Measurements from ENCODE around the gene IL12RB2.

The IL12RB2 gene

GRCh38 chr1:67432745-67433144 is 125.1 kb downstream of the IL12RB2 start:
- no peak overlapping the region for H4K91ac ChIP-seq (ENCODE audit: low read depth, low read length, poor library complexity)
- H3K27me3 ChIP-seq (ENCODE audit: control insufficient read depth in 3 of 3, insufficient read depth in 3 of 3, low read depth in 1 of 3, low read length in 3 of 3), result peaks cover 0 to 16% (median 0%) of the 10 kb centered on the region in 3 experiments
- peaks cover 4 to 18% of the 10 kb centered on the region in 2 donors for H3K36me3 ChIP-seq (replicated peaks in 1 of 2; ENCODE audit: control insufficient read depth in 2 of 2, insufficient read depth in 2 of 2, low read length in 2 of 2)
- H3K27ac ChIP-seq (replicated peaks; ENCODE audit: low read length), result no peak overlapping the region
- H2BK120ac ChIP-seq (ENCODE audit: low read depth, low read length), result no peak overlapping the region
- H3K23ac ChIP-seq (ENCODE audit: low read depth, low read length, poor library complexity), result no peak overlapping the region
- WGBS, 2 donors (ENCODE audit: extremely low coverage in 2 of 2, insufficient read length in 2 of 2, insufficient replicate concordance in 1 of 2), result no CpG with 5 or more reads among the region's 1 CpG
- H2AFZ ChIP-seq (ENCODE audit: low read length), result no peak overlapping the region
- H3K4ac ChIP-seq (ENCODE audit: low read length), result no peak overlapping the region
- H4K8ac ChIP-seq (ENCODE audit: low read depth, low read length), result no peak overlapping the region
- H3K4me1 ChIP-seq (ENCODE audit: control insufficient read depth in 2 of 2, insufficient read depth in 1 of 2, low read depth in 1 of 2, low read length in 2 of 2), result no peaks in the 10 kb centered on the region
- H3K9ac ChIP-seq (ENCODE audit: low read depth, low read length, poor library complexity), result no peak overlapping the region
- no peaks in the 10 kb centered on the region for H3K9me3 ChIP-seq (replicated peaks in 1 of 2; ENCODE audit: control insufficient read depth in 2 of 2, insufficient read depth in 1 of 2, low read depth in 1 of 2, low read length in 2 of 2)
- no peak overlapping the region for H3K4me2 ChIP-seq (ENCODE audit: insufficient read depth, low read length, poor library complexity, severe bottlenecking)
- H2BK12ac ChIP-seq (ENCODE audit: low read length), result no peak overlapping the region
- H2AK5ac ChIP-seq (ENCODE audit: low read depth, low read length), result no peak overlapping the region
- no peak overlapping the region for H2BK15ac ChIP-seq (ENCODE audit: low read length)
- no peak overlapping the region for H3K4me3 ChIP-seq (ENCODE audit: low read length in 2 of 2)
- H3K79me1 ChIP-seq (ENCODE audit: low read depth, low read length), result no peaks in the 10 kb centered on the region
- no peak overlapping the region for H2BK5ac ChIP-seq (ENCODE audit: low read length)
- DNase-seq (ENCODE audit: low spot score), result no peak
- no peak overlapping the region for H3K14ac ChIP-seq (ENCODE audit: low read length)
- H3K18ac ChIP-seq (ENCODE audit: low read length), result no peak overlapping the region

- Histone ChIP-seq H3K79me1 (ENCODE audit: low read depth, low read length) (no peaks in the 10 kb centered on the region), H3K9ac (ENCODE audit: low read depth, low read length, poor library complexity) (no peak overlapping the region), H3K14ac (ENCODE audit: low read length) (no peak overlapping the region), H3K4me3 (ENCODE audit: low read length in 2 of 2) (no peak overlapping the region), H3K9me3 (replicated peaks in 1 of 2; ENCODE audit: control insufficient read depth in 2 of 2, insufficient read depth in 1 of 2, low read depth in 1 of 2, low read length in 2 of 2) (no peaks in the 10 kb centered on the region), H2BK120ac (ENCODE audit: low read depth, low read length) (no peak overlapping the region), H2AK5ac (ENCODE audit: low read depth, low read length) (no peak overlapping the region), H3K4me2 (ENCODE audit: insufficient read depth, low read length, poor library complexity, severe bottlenecking) (no peak overlapping the region), H2BK5ac (ENCODE audit: low read length) (no peak overlapping the region), H3K4me1 (ENCODE audit: control insufficient read depth in 2 of 2, insufficient read depth in 1 of 2, low read depth in 1 of 2, low read length in 2 of 2) (no peaks in the 10 kb centered on the region), H3K23ac (ENCODE audit: low read depth, low read length, poor library complexity) (no peak overlapping the region), H3K18ac (ENCODE audit: low read length) (no peak overlapping the region), H4K8ac (ENCODE audit: low read depth, low read length) (no peak overlapping the region), H3K27me3 (ENCODE audit: control insufficient read depth in 3 of 3, insufficient read depth in 3 of 3, low read depth in 1 of 3, low read length in 3 of 3) (peaks cover 0 to 22% (median 0%) of the 10 kb centered on the region in 3 experiments), H3K27ac (replicated peaks; ENCODE audit: low read length) (no peak overlapping the region), H2AFZ (ENCODE audit: low read length) (no peak overlapping the region), H3K36me3 (replicated peaks in 1 of 2; ENCODE audit: control insufficient read depth in 2 of 2, insufficient read depth in 2 of 2, low read length in 2 of 2) (peaks cover 4 to 8% of the 10 kb centered on the region in 2 donors), H2BK15ac (ENCODE audit: low read length) (no peak overlapping the region), H4K91ac (ENCODE audit: low read depth, low read length, poor library complexity) (no peak overlapping the region), H2BK12ac (ENCODE audit: low read length) (no peak overlapping the region), H3K4ac (ENCODE audit: low read length) (no peak overlapping the region)
- no peak for DNase-seq (ENCODE audit: low spot score)
- WGBS, 2 donors (ENCODE audit: extremely low coverage in 2 of 2, insufficient read length in 2 of 2, insufficient replicate concordance in 1 of 2), result no CpG with 5 or more reads among the region's 2 CpGs
Observed at GRCh38 chr1:67433837-67434236, 126.2 kb downstream of the IL12RB2 start.

GRCh38 chr1:67434491-67434890 is 126.8 kb downstream of the IL12RB2 start:
- H4K91ac ChIP-seq (ENCODE audit: low read depth, low read length, poor library complexity), result no peak overlapping the region
- no peaks in the 10 kb centered on the region for H3K79me1 ChIP-seq (ENCODE audit: low read depth, low read length)
- H3K9me3 ChIP-seq (replicated peaks in 1 of 2; ENCODE audit: control insufficient read depth in 2 of 2, insufficient read depth in 1 of 2, low read depth in 1 of 2, low read length in 2 of 2), result no peaks in the 10 kb centered on the region
- H2BK15ac ChIP-seq (ENCODE audit: low read length), result no peak overlapping the region
- H3K27ac ChIP-seq (replicated peaks; ENCODE audit: low read length), result no peak overlapping the region
- H3K4me1 ChIP-seq (ENCODE audit: control insufficient read depth in 2 of 2, insufficient read depth in 1 of 2, low read depth in 1 of 2, low read length in 2 of 2), result no peaks in the 10 kb centered on the region
- no peak overlapping the region for H2AK5ac ChIP-seq (ENCODE audit: low read depth, low read length)
- no peak overlapping the region for H3K4me3 ChIP-seq (ENCODE audit: low read length in 2 of 2)
- no peak overlapping the region for H3K9ac ChIP-seq (ENCODE audit: low read depth, low read length, poor library complexity)
- no peak overlapping the region for H3K4me2 ChIP-seq (ENCODE audit: insufficient read depth, low read length, poor library complexity, severe bottlenecking)
- H3K18ac ChIP-seq (ENCODE audit: low read length), result no peak overlapping the region
- peaks cover 0 to 26% (median 0%) of the 10 kb centered on the region in 3 experiments for H3K27me3 ChIP-seq (ENCODE audit: control insufficient read depth in 3 of 3, insufficient read depth in 3 of 3, low read depth in 1 of 3, low read length in 3 of 3)
- H2BK5ac ChIP-seq (ENCODE audit: low read length), result no peak overlapping the region
- no peak overlapping the region for H2AFZ ChIP-seq (ENCODE audit: low read length)
- no peak overlapping the region for H3K4ac ChIP-seq (ENCODE audit: low read length)
- no CpG with 5 or more reads among the region's 2 CpGs for WGBS, 2 donors (ENCODE audit: extremely low coverage in 2 of 2, insufficient read length in 2 of 2, insufficient replicate concordance in 1 of 2)
- H3K14ac ChIP-seq (ENCODE audit: low read length), result no peak overlapping the region
- H3K36me3 ChIP-seq (replicated peaks in 1 of 2; ENCODE audit: control insufficient read depth in 2 of 2, insufficient read depth in 2 of 2, low read length in 2 of 2), result peaks cover 0 to 1% of the 10 kb centered on the region in 2 donors
- H4K8ac ChIP-seq (ENCODE audit: low read depth, low read length), result no peak overlapping the region
- no peak overlapping the region for H2BK12ac ChIP-seq (ENCODE audit: low read length)
- H3K23ac ChIP-seq (ENCODE audit: low read depth, low read length, poor library complexity), result no peak overlapping the region
- no peak for DNase-seq (ENCODE audit: low spot score)
- H2BK120ac ChIP-seq (ENCODE audit: low read depth, low read length), result no peak overlapping the region

GRCh38 chr1:67436511-67437055 is 128.9 kb downstream of the IL12RB2 start:
- Histone ChIP-seq H3K27ac (replicated peaks; ENCODE audit: low read length) (no peak overlapping the region), H2BK12ac (ENCODE audit: low read length) (no peak overlapping the region), H2BK15ac (ENCODE audit: low read length) (no peak overlapping the region), H3K27me3 (ENCODE audit: control insufficient read depth in 3 of 3, insufficient read depth in 3 of 3, low read depth in 1 of 3, low read length in 3 of 3) (peaks cover 0 to 42% (median 0%) of the 10 kb centered on the region in 3 experiments), H2AFZ (ENCODE audit: low read length) (no peak overlapping the region), H3K9me3 (replicated peaks in 1 of 2; ENCODE audit: control insufficient read depth in 2 of 2, insufficient read depth in 1 of 2, low read depth in 1 of 2, low read length in 2 of 2) (no peaks in the 10 kb centered on the region), H3K18ac (ENCODE audit: low read length) (no peak overlapping the region), H4K91ac (ENCODE audit: low read depth, low read length, poor library complexity) (no peak overlapping the region), H3K79me1 (ENCODE audit: low read depth, low read length) (no peaks in the 10 kb centered on the region), H3K23ac (ENCODE audit: low read depth, low read length, poor library complexity) (no peak overlapping the region), H3K9ac (ENCODE audit: low read depth, low read length, poor library complexity) (no peak overlapping the region), H3K4me2 (ENCODE audit: insufficient read depth, low read length, poor library complexity, severe bottlenecking) (no peak overlapping the region), H2AK5ac (ENCODE audit: low read depth, low read length) (no peak overlapping the region), H3K4me1 (ENCODE audit: control insufficient read depth in 2 of 2, insufficient read depth in 1 of 2, low read depth in 1 of 2, low read length in 2 of 2) (no peaks in the 10 kb centered on the region), H2BK5ac (ENCODE audit: low read length) (no peak overlapping the region), H3K36me3 (replicated peaks in 1 of 2; ENCODE audit: control insufficient read depth in 2 of 2, insufficient read depth in 2 of 2, low read length in 2 of 2) (no peaks in the 10 kb centered on the region), H2BK120ac (ENCODE audit: low read depth, low read length) (no peak overlapping the region), H3K4ac (ENCODE audit: low read length) (no peak overlapping the region), H3K4me3 (ENCODE audit: low read length in 2 of 2) (no peak overlapping the region), H4K8ac (ENCODE audit: low read depth, low read length) (no peak overlapping the region), H3K14ac (ENCODE audit: low read length) (no peak overlapping the region)
- no peak for DNase-seq (ENCODE audit: low spot score)
- no CpG with 5 or more reads among the region's 4 CpGs for WGBS, 2 donors (ENCODE audit: extremely low coverage in 2 of 2, insufficient read length in 2 of 2, insufficient replicate concordance in 1 of 2)
